Measurements from ENCODE around the gene TMEM181.
"Not testable (repeated sequence)": the region's sequence is repeated elsewhere in the genome, so short reads cannot be mapped to it uniquely, and the experiment has no call there.

The TMEM181 gene

GRCh38 chr6:158665332-158665731, 105.4 kb downstream of the TMEM181 start:
- no peak for DNase-seq

DNA sequence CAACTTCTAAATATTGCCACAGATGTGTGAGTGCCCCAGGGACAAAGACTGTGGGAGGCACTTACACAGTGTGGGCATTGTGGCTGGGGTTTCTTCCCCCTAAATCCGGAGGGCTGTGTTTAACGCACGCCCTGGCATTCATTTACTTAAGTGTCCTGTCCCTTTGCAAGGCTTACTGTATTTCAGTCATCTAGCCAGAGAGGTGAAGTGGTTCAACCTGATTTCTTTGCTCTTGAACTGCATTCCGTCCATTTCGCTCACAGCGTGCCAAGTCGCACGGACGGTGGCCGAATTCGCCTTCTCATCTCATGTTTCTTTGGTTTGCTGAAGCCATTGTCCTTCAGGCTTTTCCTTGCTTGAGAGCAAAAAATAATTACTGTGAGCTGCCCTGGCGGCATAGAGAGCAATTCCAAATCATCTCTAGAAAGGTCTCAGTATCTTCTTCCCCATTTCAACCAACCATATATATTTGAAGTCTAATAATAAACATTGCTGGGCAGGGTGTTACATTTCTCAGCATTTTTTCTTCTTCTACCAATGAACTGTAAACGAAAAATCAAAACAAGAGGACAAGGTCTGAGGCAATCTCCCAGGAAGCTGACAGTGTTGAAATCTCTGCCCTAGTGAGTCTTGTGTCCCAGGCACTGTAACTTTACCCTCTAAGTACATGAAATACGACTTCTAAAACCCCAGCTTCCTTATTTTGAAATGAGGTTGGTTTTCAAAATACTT, 106.9 kb downstream of the TMEM181 start:
- no peak for DNase-seq

DNA sequence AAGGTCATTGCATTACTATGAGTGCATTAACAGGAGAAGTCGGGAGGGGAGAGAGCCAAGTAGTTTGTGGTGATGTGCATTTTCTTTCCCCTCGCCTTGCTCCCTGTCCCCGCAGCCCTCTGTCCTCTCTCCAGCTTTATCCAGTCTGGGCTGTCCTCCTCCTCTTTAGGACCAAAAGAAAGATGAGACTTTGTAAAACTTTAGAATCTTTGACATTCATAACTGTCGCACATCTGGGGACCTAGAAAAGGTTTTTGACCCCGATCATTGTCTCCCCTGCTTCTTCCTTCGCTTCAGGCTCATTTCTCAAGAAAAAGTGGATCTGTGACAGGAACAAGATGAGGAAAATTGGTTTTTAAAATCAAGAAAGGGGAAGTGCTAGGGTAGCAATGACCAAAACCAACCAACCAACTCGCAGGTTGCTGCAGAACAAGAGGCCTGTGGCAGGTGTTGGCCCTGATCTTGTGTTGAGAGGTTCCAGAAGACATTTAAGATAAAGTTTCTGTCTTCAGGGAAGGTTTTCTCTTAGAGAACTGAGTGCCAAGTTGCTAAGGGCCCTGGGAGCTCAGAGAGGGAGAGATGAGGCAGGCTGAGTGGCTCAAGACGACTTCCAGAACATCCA, 107.6 kb downstream of the TMEM181 start:
- no peak for DNase-seq

- no peak for DNase-seq
These were observed 108.8 kb downstream of the TMEM181 start for GRCh38 chr6:158668707-158669103.

DNA sequence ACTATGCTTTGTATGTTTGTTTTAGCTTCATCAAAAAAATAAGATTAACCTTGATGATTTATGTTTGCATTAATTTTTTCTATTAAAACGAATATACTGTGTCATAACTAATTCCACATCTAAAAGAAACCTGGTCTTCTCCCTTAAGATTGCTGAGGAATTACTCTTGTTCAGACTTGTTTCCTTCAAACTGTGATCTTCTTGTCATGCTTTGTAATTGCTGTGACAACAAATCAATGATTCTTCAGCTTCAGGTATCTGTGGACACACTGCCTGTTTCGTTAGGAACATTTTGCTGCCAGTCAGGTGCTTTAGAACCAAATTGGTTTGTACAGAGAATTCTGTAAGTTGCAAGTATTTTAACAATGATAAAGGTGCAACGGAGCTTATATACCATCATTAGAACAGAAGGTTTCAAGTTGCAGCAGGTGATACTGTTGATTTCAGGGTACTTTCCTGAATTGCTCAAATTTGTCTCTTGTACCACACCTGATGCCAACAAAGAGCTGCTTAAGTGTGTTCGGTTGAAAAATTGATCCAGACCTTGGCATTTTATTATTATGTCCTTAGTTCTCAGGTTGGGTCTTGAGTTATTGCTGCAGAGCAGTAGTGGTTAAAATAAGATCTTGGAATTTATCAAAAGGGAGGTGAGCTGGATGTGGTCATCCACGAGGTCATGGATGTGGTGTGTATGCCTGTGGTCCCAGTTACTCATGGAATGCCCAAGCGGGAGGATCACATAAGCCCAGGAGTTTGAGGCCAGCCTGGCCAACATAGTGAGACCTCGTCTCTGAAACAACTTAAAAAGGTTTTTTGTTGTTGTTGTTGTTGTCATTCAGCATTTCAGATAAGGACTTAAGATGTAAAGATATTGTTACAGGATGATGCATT, 109.5 kb downstream of the TMEM181 start:
- DNase-seq = no peak

GRCh38 chr6:158672119-158672518, 112.2 kb downstream of the TMEM181 start:
- not testable (repeated sequence) for DNase-seq

DNA sequence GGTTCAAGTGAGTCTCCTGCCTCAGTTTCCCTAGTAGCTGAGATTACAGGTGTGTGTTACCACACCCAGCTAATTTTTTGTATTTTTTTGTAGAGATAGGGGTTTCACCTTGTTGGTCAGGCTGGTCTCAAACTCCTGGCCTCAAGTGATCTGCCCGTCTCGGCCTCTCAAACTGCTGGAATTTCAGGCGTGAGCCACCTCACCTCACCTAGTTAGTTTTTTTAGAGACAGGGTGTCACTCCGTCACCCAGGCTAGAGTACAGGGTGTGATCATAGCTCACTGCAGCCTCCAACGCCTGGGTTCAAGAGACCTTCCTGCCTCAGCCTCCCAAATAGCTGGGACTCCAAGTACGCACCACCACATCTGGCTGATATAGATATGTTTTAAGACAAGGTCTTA, 112.8 kb downstream of the TMEM181 start:
- DNase-seq = no peak

DNA sequence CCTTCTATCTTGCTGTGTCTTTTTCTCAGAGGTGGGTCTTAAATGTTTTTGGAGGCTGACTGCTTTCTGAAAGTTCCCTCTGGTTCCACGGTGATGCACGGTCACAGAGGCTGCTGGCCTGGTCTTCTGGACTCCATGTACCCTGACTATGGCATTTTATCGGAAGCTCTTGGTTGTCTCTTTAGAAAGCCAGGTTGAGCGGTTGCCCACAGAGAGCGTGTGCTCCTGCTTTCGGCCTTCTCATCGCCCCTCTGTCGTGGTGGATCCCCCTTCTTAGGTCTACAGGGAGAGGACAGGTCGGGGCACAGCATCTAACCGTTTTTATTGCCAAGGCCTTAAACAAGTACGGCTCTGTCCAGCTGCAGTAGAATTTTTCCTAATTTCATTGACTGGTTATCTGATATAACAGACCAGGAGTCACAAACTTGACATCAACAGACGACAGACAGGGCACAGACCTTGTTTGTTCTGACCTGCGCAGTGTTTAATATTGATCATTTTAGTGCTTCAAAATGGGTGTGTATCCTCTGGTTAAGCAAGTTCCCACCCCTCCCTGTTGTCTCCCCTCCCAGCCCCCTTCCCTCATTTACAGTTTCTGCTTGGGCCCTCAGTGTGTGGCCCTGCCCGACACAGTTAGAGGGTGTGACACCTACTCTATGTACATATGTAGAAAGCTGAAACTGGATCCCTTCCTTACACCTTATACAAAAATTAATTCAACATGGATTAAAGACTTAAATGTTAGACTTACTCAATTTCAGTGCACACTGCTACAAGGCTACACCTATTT, 114.6 kb downstream of the TMEM181 start:
- no peak for DNase-seq

GRCh38 chr6:158677094-158677493, 117.2 kb downstream of the TMEM181 start:
- DNase-seq = not testable (repeated sequence)

DNA sequence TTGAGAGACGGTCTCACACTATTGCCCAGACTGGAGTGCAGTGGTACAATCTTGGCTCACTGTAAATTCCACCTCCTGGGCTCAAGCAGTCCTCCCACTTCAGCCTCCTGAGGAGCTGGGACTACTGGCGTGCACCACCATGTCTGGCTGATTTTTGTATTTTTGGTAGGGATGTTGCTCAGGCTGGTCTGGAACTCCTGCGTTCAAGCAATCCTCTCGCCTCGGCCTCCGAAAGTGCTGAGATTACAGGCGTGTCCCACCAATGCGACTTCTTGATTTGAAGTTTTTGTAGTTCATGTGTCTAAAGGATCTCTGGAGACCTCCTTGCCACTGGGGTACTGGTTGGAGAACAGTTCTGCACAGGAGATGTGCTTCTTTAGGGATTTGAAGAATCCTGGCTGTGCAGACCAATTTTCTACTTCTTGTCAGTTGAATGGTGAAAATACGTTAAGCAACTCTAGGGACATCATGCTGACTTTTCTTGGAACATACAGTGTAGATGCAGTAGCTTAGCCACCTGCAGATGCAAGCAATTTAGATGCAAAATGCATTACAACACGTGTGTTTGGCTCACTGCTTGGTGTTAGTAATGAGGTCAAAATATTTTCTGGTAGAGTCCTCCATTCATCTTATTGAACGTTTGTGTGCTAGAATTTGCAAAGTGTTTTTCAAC, 118.2 kb downstream of the TMEM181 start:
- no peak for DNase-seq

DNA sequence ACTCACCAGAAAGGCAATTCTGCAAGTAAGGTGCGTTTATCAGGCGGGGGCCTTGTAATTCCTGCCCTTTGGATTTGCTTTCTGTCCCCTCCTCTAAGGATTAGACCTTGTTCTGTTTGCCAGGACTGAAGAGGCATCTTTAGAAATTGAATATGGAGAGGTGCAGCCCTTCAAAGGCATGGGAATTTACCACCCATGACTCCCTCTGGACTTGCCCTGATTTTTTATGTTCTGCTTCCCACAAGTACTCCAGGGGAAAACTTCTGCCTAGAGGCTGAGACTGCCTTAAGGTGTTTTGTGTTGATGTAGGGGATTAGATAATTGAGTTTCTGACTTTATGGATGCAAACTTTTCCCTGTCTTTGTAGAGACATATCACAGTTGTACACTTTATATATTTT, 120.1 kb downstream of the TMEM181 start:
- no peak for DNase-seq

GRCh38 chr6:158680481-158680880, 120.6 kb downstream of the TMEM181 start:
- no peak for DNase-seq

GRCh38 chr6:158684311-158684710, 124.4 kb downstream of the TMEM181 start:
- DNase-seq = no peak

GRCh38 chr6:158684745-158685324, 124.9 kb downstream of the TMEM181 start:
- no peak for DNase-seq
